Anterior cingulate cortex (tissue), 58 donors: ENCODE measurements around the gene SLC31A2.
A peak's percentile ranks its signal among the peaks of the same experiment; 100 is the strongest.
"Not testable (repeated sequence)": the region's sequence is repeated elsewhere in the genome, so short reads cannot be mapped to it uniquely, and the experiment has no call there.

Source experiments
- DNase-seq, 58 donors: peaks; one replicate each; lab custom pipeline; 2025; lab: John Stamatoyannopoulos, UW

The SLC31A2 gene

GRCh38 chr9:113150670-113151611 lies at the start of gene SLC31A2:
Gene SLC31A2, plus strand, starts transcription at chr9:113151007. Its CDS starts 68 bp downstream, at chr9:113151075.
- peak; percentile 22 to 93 (median 83) for DNase-seq

DNA sequence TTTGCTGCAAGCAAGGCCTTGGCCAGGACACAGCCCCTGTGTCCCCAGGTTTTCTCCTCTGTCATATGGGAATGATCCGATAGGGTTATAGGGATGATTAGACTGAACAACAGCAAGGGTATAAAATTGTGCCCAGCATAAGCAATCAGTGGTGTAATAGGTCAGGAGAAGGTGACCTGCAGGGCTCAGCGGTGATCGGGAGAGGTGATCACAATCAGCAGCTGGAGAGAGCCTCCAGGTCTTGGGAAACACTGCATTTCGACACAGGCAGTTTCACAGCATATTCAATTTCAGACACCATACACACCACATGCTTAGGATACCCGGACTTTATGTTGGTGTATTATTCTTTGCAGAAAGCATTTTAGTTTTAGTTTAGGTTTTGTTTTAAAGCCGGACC lies 45.5 kb upstream of the SLC31A2 start:
- not testable (repeated sequence) for DNase-seq

DNA sequence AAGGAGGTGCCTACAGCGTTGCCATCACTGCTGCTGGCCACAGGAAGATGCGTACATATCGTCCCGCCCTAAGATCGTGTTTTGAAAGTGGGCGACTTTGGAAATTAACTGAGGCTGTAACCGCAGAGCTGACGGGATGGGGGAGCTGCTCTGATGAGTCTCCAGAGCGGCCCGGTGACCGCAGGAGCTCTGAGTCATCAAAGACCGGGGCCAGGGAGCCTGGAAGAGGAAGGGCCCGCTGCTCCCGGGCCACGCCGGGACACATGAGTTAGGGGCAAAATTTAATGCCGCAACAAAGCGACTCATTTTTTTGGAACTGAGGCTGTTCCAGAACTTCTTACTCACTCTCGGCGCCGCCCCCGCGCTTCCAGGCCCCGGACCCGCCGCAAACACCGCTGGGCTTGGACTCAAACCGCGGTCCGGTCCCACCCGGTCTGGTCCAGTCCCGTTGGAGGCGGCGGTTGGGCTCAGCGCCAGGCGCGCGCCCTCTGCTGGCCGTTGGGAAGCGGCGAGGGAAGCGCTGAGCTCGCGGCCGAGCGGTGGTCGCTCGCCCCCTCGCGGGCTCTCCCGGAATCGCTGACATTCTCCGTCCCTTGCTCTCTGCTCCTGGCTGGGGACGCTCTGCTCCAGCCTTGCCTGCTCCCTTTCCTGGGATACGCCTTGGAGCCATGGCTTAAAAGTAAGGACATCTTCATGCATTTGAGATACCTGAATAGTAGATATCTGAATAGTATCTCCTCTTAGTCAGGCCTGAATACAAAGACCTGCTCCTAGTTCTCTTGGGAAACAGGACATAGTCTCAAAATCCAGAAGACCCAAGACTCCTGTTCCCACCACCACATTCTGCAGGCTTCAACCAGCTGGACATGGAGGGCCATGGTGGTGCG lies 39.5 kb upstream of the SLC31A2 start:
- DNase-seq, result peak in 11 of 58 donors; percentile 2 to 28 (median 8)

- not testable (repeated sequence) for DNase-seq
Observed at GRCh38 chr9:113112706-113113510, 37.9 kb upstream of the SLC31A2 start.

GRCh38 chr9:113118829-113119228 lies 32.0 kb upstream of the SLC31A2 start:
- not testable (repeated sequence) for DNase-seq

- no peak for DNase-seq
Observed at GRCh38 chr9:113125386-113126035, 25.3 kb upstream of the SLC31A2 start.

GRCh38 chr9:113129466-113129865 lies 21.3 kb upstream of the SLC31A2 start:
- no peak for DNase-seq

DNA sequence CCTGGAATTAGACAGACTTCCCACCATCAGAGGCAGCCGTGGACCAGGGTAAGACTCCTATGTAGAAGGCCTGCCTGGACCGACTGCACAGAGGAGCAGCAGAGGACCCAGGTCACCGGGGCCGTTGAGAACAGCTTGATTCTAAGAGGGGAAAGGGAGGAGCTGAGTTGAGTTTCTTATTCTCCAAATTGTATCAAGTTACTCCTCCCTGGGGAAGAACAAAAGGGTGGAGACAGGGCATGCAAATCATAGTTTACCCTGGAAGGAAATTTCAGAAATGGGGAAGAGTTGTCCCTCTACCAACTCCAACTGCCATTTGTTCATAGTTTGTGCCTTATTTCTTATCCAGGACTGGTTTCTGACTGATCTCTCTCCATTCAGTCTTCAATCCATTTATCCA lies 20.9 kb upstream of the SLC31A2 start:
- no peak for DNase-seq

DNA sequence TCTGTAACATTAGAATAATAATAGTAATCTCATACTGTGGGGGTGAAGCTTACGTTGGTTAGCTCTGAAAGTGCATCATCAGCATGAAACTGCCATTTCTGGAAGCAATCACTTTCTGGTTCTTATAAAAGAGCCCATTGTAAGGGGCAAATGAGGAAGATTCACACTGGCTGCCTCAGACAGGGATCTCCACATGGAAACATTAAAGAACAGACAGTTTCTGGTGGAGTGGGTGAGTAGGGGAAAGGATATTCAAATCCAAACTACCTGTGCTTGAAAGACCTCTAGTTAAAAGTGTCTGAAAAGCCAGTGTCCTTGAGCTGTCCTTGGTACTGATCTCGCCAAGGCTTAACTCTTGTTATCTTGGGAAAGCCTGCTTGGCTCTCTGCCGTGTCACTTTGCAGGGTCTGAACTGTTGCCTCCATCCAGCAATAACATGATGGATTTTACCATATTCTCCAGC lies 19.1 kb upstream of the SLC31A2 start:
- peak in 6 of 58 donors; percentile 16 to 62 (median 33) for DNase-seq

DNA sequence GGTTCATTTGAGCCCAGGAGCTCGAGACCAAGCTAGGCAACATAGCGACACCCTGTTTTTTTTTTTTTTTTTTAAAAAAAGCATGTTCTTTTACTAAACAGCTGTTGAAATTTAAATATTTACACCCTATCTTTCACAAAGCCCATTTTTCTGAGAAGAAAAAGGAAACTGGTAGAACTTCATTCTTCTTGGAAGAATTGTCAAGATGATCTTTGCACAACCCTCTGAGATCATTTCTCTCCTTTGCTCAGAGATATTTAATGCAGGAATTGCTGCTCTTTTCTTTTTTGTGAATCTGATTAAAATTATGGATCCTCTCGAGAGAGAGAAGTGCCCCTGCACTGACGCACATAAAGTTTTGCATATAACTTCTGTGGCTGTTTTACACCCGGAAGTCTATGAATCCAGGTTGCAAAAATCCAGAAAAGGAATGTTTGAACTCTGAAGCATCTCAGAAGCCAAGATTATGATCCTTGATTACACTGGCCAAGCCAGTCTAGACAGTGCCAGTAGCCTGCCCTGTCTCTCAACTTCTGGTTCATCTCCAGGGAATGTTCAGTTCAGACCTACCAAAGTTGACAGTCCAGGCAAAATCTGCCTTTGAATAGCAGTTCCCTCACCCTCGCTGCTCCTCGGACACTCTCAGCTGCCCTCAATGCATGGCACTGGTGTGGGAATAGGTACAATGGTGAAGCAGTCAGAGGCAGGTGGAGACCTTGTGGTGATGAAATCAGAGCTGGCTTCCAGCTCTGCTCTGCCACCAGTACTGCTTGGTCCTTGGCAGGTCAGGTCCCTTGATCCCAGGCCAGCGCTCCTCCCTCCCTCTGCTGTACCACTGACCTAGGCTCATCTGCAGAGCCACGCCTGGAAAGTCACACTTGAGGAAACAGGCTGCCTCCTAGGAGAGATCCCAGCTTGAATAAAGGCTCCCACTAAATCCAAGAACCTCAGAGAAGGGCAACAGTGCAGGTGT lies 13.3 kb upstream of the SLC31A2 start:
- DNase-seq, result peak in 2 of 58 donors; percentile 11 to 31

GRCh38 chr9:113138760-113139159 lies 12.0 kb upstream of the SLC31A2 start:
- DNase-seq, result no peak

- DNase-seq, result peak in 51 of 58 donors; percentile 16 to 93 (median 73)
Observed at GRCh38 chr9:113139225-113139829, 11.5 kb upstream of the SLC31A2 start.

DNA sequence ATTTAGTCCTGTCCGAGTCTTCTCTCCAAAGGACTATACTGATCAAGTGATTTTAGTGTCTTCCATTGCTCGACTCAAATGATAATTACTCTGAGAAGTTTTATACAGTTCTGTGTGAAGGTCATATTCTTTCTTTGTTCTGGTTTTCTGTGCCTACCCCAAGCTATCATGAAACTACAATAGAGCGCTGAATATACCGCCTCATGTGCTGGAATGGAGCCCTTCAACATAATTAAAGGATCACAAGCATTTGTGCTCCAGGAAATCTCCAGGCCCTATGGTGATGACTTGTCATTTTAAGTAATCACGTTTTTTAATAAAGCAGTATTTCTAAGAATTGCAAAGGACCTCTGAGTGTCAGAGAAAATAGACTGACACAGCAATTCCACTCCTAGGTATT lies 10.9 kb upstream of the SLC31A2 start:
- peak in 3 of 58 donors; percentile 13 to 42 (median 36) for DNase-seq

DNA sequence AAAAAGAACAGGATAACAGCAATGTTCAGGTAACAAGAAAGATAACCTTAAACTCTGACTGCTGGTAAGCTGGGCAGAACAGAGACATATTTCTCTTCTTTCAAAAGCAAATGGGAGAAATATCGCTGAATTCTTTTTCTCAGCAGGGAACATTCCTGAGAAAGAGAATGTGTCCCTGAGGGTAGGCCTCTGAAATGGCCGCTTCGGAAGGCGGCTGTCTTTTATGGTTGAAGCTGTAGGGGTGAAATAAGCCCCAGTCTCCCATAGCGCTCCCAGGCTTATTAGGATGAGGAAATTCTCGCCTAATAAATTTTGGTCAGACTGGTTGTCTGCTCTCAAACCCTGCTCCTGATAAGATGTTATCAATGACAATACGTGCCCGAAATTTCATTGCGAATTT lies 9.9 kb upstream of the SLC31A2 start:
- not testable (repeated sequence) for DNase-seq

- no peak for DNase-seq
Observed at GRCh38 chr9:113143432-113144227, 7.2 kb upstream of the SLC31A2 start.

DNA sequence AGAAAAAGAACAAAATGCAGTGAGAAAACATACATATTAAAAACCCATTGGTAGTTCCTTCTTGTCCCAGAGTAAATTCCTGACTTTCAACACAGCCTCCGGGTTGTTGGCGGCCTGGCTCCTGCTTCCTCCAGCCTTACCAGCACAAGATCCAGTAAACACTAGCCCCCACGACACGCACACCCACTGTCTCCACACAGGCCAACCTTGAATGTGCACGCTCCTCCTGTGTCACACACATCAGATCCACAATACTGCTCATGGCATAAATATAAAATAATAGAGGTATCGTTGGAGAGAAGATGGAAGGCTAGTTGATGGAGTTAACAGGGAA lies 2.5 kb upstream of the SLC31A2 start:
- no peak for DNase-seq
